ENCODE results near the gene TNFRSF4. TPM values are rescaled to one million over a fixed set of nuclear protein-coding genes. Genes with fewer than 3 reads are reported as not detected.

The TNFRSF4 gene
- polyA plus RNA-seq, 1 donor, result 3.2 TPM

DNA sequence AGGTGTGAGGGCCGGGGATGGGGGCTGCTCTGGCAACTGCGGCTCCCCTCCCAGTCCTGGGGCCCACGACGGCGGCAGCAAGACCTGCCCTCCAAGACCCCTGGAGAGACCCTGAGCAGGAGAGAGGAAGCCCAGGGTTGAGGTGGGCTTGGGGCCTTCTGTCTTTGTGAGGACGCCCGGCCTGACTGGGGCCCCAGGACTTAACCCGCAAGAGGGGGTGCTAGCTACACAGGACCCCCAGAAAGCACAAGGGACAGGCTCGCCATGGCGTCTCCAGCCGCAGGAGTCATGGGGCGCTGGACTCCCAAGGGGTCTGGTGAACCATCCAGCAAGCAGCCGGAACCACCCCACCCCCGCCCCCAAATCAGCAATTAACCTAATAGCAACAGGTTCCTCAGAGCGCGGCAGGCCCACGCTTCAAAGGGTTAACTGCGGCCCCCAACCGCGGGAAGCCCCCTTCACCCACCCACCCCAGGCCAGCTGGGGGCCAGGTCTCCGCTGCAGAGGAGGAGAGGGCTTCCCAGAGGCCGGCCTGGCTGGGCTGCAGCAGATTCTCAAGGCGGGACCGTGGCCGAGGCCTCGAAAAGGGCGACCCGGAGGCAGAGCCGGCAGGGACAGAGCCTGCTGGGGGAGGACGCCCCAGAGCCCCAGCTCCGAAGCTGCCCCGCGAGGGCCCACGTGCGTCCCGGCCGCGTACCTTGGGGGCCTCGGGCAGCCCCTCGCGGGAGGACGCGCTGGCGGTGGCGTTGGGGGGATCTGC is 32.0 kb upstream of the TNFRSF4 start:
- DNase-seq (ENCODE audit: low read depth), result no peak

DNA sequence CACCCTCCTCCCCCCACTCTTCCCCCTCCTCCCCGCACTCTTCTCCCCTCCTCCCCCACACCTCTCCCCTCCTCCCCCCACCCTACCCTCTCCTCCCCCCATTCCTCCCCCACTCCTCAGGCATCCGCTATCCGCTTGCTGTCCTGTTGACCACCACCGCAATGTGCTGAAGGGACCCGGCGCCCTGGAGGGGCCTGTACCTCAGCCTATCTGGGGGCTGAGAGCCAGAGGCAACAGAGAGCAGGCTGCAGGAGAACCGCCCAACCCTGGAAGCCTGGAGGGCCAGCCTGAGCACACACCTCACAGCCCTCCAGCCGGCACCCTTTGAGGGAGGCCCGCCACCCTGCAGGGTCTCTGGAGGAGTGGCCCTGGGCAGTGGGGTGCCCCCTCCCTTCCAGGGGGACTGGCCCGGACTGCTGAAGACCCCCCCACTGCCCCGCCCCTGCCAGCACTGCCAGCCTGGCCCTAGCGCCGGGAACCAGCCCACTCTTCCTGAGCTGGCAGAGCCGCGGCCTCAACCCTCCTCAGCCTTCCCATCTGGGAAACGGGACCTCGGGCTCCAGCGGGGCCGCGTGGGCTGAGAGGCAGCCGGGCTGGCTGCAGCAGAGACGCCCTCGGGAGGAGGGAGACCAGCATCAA is 31.3 kb upstream of the TNFRSF4 start:
- DNase-seq (ENCODE audit: low read depth), result no peak

DNA sequence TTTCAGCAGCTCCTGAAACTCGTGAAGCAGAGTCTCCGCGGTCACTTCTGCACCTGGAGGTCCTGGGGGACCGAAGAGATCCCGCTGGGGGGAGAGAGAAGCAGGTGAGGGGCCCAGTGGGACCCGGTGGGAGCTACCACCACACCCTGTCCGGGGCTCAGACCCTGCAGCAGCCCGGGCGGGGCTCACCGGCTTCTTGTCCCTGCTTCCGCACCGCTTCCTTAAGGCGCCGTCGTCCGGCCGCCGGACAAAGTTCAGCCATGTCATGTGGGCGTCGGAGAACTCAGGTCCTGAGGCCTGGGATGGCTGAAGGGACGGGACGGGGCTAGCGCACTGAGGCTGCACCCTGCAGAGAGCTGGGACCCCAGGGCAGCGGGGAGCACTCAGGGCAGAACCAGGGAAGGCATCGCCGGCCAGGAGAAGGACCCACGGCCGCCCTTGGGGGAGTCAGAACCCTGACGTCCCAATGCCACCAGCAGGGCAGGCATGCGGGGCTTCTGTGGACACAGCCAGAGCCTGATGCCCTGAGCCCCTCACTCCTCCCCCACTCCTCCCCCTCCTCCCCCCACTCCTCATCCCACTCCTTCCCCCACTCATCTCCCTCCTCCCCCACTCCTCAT is 30.3 kb upstream of the TNFRSF4 start:
- DNase-seq (ENCODE audit: low read depth), result no peak

DNA sequence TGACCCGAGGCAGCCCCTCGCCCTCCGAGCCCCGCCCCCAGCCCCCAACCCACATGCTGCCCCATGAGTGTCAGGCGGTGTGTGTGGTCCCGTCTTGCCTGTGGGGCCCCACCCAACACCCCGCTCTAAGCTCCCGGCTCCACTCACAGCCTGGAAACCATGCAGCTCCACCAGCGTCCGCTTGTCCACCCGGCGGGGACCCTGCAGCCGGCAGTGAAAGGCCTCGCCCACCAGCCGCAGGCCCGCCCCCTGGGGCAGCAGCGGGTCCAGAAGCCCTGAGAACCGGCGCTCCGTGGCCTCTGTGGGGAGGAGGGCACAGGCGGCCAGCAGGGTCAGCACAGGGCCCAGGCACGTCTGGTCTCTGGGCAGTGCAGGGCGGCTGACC is 29.8 kb upstream of the TNFRSF4 start:
- no peak for DNase-seq (ENCODE audit: low read depth)

DNA sequence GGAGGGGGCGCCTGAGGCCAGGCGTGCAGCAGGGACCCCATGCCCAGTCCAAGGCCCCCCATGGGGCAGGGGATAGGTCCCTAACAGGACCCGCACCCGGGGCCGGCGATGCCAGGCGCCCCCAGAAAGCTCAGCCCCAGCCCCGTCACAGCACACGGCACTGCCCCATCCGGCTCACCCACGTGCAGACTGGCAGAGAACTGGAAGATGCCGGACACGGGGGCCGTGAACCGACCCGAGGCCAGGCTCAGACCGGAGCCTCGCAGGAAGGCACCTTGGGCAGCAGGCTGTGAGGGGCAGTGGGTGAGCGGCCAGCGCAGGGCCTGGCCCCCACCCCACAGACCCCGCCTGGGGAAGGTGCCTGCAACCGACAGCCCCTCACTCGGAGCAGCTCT is 29.3 kb upstream of the TNFRSF4 start:
- DNase-seq (ENCODE audit: low read depth), result no peak

DNA sequence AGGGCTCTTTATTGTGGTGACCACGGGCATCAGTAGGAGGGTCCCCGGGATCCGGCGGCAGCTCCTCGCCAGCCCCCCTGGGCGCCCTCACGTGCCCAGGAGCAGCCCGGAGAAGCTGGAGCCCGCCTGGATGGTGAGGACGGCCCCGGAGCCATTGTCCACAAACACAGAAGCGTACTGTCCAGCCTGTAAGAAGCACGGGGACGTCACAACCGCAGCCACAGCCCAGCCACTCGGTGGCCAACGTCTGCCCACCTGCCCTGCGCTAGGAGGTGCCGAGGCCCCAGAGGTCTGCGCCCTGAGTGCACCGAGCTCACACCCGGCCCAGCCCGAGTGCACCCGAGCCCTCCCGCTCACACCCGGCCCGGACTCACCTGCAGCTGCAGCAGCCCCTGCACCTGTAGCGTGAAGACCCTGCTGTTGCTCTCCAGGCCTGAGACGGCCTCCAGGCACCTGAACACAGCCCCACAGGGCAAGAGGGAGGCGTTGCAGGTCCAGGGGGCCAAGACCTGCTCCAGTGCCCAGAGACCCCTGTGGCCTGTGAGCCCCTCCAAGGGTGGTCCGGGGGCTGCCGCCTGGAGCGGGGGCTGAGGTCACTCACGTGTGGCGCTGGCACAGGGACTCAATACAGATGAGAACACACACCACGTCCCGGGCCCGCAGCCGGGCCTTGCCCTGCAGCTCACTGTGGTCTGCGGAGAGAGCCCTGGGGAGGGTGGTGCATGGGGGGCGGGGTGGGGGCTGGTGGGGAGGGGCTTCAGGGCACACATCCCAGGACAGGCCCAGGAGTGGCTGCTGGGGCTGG is 28.7 kb upstream of the TNFRSF4 start:
- no peak for DNase-seq (ENCODE audit: low read depth)

DNA sequence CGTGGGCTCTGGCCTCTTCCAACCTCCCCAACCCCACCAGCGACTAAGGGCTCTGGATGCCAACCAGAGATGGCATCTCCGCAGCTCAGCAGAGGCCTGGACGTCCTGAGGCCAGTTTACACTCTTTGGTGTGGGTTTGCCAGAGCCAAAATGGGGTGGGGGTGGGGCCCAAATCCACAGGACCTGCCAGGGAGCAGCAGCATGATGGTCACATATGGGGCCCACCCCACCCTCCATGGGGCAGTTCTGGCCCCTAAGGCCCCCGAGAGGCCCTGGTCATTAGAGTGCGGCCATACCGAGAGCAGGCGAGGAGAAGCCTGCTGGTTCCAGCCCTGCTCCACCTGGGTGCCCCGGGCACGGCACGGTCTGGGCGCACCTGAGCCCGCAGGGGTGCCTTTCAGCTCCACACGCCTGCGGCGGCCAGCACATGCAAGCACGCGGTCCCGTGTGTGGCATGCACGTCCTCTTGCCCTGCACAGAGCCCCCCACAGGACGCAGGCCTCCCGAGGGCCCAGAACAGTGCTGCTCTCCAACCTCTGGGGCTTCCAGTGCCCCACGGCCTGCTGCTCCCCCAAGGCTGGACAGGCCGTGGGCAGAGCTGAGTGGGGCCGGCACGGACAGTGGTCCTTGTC is 27.8 kb upstream of the TNFRSF4 start:
- no peak for DNase-seq (ENCODE audit: low read depth)

DNA sequence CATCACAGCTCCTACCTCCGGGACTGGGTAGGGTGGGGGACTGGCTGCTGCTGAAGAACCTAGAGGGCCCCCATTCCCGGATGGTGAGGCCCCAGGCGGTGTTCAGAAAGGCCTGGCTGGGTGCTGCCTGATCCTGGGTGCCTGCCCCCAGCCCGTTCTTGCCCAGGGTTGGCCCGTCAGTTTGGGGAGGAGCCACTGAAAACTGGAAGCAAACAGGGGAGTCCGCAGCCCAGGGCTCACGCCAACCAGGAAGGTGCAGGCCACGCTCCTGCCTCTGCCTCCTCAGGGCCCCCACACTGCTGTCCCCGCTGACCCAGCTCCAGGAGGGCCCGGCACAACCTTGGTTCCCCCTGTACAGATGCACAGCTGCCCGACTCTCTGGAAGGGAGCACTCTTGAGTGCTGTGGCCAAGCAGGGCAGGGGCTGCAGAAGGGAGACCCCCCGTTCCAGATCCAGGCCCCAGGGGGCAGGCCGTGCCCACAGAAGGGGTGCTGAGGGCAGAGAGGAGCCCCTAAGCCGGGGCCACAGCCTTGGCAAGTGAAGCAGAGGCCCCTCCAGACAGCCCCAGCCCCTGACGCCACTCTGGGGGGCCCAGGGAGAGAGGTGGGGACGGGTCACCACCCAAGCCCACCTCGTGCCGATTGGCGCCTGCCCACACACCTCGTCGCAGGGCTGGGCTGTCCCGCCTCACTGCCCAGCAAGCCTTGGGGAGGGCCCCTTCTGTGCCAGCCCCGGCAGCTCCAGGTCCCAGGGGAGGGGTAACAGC is 27.1 kb upstream of the TNFRSF4 start:
- no peak for DNase-seq (ENCODE audit: low read depth)

DNA sequence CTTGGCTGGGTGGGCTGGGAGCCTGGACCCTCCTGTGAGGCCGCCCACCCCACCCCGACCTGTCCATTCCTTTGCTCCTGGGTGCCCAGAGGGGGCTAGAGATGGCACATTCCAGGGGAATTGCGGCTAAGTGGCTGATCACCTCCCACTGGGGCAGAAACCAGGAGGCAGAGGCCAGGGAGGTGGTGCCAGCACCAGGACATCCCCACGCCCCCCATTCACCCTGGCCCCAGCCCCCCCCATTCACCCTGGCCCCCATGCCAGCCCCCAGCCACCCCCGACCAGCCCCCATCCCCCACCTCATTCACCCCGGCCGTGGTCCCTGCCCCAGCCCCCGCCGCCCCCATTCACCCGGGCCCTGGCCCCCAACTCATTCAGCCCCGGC is 26.4 kb upstream of the TNFRSF4 start:
- DNase-seq (ENCODE audit: low read depth), result no peak

DNA sequence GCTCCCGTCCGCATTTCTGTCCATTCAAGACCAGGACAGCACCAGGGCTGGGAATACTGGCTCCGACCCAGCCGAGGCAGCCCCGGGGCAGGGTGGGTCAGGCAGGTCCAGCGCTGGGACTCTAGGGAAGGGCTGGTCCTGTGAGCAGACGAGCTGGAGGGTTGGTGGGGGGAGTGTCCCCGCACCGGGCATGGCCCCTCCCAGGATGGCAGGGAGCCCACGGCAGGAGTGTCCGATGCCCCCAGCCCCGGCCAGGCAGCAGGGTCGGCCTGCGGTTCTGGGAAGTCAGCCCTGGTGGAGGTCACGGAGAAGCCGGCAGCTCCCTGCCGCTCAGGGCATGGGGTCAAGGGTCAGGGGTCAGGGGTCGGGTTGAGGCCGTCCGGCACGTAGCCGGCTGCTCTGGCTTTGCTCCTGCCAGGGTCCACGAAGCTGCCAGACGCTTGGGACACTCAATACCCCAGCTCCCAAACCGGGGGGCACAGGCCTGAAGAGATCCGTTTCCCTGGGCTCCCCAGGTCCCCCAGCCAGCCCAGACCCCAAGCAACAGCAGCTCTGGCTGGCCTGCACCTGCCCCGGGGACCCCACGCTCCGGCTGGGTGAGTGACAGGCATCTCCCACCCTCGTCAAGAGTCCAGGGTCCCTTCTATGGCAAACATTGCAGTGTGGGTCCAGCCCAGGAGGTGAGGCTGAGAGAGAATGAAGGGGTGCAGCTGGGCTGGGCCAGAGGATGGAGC is 25.8 kb upstream of the TNFRSF4 start:
- DNase-seq (ENCODE audit: low read depth), result no peak

DNA sequence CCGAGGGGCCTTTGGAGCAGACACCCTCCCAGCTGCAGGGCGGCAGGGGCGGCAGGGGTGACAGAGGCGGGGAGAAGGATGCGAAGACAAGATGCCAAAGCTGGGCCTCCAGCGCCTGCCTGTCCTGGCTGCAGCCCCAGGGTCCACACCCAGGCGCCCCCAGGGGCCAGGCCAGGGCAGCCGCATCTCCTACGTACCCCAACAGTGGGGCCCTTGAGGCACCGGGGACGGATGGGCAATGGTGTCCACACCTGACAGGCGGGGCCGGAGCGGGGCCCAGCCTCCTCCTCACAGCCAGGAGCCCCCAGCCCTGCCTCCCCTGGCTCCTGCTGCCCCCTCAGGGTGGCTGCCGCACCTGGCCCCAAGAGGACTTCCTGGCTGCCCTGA is 25.3 kb upstream of the TNFRSF4 start:
- no peak for DNase-seq (ENCODE audit: low read depth)

DNA sequence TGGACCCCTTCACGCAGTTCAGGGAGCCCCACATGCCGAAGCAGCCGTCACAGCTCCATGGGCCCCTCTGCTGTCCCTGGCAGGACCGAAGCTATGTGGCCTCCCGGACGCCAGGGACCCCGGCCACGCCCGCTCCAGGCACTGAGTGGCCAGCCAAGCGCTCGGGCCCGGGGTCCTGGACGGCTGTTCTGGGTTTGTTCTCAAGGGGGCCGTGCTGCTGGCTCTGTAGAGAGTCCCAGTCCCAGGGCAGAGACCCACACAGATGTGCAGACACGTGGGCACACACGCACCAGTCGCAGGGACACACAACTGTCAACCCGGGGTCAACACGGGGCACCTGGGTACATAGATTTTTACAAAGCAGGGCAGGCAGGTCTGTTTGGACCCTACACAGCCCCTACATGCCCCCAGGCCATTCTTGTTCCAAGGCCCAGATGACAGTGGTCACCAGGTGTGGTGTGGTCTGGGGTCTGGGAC is 24.8 kb upstream of the TNFRSF4 start:
- DNase-seq (ENCODE audit: low read depth), result no peak

DNA sequence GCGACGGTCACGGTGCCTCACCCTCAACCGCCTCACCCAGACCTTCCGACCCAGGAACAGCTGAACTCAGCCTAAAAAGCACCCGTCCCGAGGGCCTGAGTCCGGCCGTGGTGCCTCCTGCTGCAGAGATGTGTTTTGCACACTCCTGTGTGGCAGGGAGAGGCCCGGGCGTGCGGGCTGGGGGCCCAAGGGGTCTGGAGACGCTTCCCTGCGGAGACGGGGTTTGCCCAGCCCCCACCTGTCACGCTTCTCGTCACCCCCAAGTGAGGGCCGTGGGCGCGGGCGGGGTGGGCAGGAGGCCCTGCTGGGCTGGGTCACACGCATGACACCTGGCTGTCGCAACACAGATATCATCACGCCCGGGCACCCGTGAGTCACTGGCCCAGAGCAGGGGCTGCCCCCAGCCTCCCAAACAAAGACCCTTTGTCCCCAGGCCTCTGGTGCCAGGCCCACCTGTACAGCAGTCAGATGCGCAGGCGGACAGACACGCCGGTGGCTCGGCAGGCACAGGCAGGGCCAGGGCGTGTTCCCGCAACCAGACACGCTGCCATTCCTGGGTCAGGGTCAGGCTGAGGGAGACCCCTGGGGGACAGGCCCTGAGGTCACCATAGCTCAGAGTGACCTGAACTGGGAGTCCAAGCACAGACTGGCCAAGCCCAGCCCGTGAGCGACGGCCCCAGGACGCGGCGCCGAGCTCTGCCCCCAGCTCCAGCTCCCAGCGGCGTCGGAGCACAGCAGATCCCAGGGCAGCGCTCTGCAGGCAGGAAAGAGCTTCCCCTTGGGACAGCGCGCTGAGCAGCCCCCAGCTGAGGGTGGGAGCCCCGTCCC is 24.1 kb upstream of the TNFRSF4 start:
- DNase-seq (ENCODE audit: low read depth), result no peak

DNA sequence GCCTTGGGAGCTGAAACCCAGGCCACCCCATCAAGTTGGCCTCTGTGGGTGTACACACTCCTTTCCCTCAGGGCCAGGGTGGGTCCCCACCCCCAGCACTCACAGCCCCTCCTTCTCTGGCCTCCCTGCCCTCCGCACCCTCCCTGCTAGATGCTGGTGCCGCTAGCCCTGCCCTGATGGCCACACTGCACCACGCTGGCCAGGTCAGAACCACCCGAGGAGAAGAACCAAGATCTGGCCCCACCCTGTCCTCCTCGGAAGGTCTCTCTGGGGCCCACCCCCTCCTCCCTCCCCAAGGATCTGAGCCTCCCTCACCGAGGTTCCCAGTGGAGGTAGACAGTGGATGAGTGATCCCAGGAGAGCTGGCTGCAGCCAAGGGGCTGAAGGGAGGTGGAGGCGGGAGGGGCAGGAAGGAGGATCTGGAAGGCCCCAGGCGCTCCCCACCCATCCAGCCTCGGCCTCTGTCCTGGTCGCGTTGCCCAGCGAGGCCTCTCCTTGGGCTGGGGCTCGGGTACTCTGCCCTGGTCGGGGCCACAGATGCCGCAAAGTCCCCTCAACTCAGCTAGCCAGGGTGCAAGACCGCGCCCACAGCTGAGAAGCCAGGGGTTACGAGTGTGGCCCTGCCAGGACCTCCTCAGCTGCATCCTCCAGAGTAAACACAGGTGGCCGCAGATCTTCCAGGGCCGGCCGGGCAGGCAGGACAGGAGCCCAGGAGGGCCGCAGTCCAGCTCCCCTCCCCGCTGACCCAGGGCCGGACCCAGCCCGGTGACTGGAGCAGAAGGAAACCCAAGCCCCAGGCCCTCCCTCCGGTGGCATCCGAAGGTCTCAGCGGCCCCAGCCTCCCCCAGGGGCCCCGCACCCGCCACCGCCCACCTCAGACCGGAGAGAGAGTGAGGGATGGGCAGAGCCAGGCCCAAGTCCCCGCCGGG is 23.3 kb upstream of the TNFRSF4 start:
- DNase-seq (ENCODE audit: low read depth), result no peak

DNA sequence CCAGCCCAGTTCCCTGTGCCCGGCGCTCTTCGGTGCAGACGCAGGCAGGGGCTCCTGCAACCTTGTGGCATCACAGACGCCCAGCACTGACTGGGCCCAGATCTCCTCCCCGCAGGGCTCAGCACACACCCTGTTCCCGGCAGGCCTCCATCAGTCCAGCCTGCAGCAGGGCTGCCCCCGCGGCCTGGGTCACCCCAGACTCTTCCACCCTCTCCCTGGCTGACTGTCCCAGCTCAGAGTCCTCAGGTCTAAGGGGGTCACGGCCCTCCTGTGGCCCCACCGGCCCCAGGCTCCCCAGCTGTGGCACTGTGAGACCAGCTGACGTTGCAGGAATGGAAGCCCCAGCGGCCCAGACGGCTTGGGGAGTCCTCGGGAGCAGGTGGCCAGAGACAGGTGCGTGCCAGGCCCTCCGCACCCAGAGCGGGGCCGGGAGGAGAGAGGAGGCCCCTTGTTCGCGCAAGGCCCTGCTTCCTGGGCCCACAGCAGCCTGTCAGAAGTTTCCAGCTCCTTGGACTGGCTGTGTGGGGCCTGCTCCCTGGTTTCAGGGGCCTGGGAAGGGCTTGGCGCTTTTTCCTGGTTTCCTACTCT is 22.3 kb upstream of the TNFRSF4 start:
- DNase-seq (ENCODE audit: low read depth), result no peak

DNA sequence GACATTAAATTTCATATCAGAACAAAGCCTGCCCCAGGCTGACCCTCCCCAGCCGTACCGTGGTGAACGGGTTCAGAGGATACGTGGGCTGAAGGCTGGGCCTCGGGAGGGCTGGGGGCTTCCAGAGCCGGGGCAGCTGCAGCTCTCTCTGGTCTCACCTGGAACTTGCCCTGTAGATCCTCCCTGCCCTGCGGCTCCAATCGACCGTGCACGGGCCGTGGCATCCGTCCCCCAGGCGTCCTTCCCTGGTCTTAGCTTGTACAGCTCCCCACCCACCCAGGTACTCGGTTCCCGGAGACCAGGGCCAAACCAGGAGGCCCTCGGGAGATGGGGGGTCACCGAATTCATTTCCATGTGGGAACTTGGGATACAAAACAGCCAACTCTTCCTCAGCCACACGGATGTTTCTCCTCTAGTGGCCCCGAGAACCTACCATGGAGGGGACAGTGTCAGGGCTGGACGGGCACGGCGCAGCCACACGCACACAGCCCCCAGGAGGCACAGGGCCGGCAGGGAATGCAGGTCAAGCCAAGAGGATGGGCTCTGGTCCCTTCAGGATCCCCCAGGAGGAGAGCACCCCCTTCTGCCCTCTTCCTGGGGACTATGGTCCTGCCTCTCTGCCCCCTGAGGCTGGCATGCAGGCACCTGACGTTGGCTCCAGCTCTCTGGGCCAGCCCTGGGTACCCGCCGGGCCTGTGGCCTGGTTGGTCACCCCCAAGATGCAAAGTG is 21.2 kb upstream of the TNFRSF4 start:
- DNase-seq (ENCODE audit: low read depth), result no peak

DNA sequence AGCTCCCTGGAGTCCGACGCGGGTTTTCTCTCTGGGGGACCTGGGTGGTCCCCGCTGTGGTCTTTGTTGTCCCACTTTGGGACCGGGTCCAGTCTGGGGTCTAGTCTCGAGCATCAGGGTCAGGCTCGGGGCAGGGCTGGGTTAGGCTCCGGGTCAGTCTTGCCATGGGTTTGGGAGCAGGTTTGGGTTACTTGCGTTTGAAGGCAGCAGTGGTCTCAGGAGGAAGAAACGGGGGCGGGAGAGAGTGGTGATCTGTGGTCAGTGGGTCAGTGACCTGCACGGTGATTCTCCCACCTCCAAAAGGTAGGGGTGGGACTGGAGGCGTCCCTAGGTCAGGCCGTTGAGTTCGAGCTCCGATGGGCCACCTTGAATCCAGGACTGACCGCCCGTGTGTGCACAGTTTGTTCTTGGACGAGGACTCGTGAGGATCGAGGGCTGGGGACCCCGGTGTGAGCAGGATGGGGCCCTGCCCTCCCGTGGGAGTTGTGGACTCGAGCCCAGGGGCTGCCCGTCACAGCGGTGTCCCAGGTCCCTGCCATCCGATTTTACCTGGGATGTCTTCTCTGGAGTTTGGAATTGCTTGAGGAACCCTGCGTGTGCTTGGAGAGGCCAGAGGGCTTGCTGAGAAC is 20.3 kb upstream of the TNFRSF4 start:
- DNase-seq (ENCODE audit: low read depth), result no peak
